GM12891 (cell line): ENCODE data around the gene EHD1.

Source experiments
- POLR2AphosphoS5 ChIP-seq: IDR thresholded peaks from 2 replicates; pipeline ENCODE4 v1.6.1; 2011; ENCODE audit warnings: low read depth, low read length, control low read depth
- TAF1 ChIP-seq: IDR thresholded peaks from 2 replicates; pipeline ENCODE4 v1.6.1; 2011; ENCODE audit warnings: low read depth, low read length, control low read depth

GRCh38 chr11:64909653-64910343, 31.4 kb upstream of the EHD1 start:
- TF ChIP-seq POLR2AphosphoS5 (no peak), TAF1 (no peak)
